Stimulated activated CD4-positive, alpha-beta T cell treated with anti-CD3 and anti-CD28 coated beads, Interleukin-15, amount 100 ng/mL, for 24 hours (primary cell): Measurements from ENCODE around the gene ARHGAP15.

Source experiments
- DNase-seq: peaks from one replicate; pipeline ENCODE4 v3.0.0-alpha.2; 2020

Gene ARHGAP15

GRCh38 chr2:143417428-143417827, 288.2 kb downstream of the ARHGAP15 start:
- no peak for DNase-seq

- no peak for DNase-seq
Observed at GRCh38 chr2:143420313-143420712, 291.1 kb downstream of the ARHGAP15 start.

- no peak for DNase-seq
Observed at GRCh38 chr2:143422681-143423080, 293.5 kb downstream of the ARHGAP15 start.

GRCh38 chr2:143425896-143426295, 296.7 kb downstream of the ARHGAP15 start:
- no peak for DNase-seq

- DNase-seq = no peak
Observed at GRCh38 chr2:143426296-143426695, 297.1 kb downstream of the ARHGAP15 start.

- DNase-seq = peak; percentile 23
Observed at GRCh38 chr2:143428700-143429099, 299.5 kb downstream of the ARHGAP15 start.

GRCh38 chr2:143429932-143430679, 300.9 kb downstream of the ARHGAP15 start:
- DNase-seq = no peak

- DNase-seq = no peak
Observed at GRCh38 chr2:143431316-143431715, 302.1 kb downstream of the ARHGAP15 start.

- no peak for DNase-seq
Observed at GRCh38 chr2:143433251-143433650, 304.0 kb downstream of the ARHGAP15 start.

GRCh38 chr2:143433840-143434239, 304.6 kb downstream of the ARHGAP15 start:
- DNase-seq = no peak

GRCh38 chr2:143434445-143434844, 305.2 kb downstream of the ARHGAP15 start:
- no peak for DNase-seq

GRCh38 chr2:143435131-143435530, 305.9 kb downstream of the ARHGAP15 start:
- no peak for DNase-seq

- no peak for DNase-seq
Observed at GRCh38 chr2:143436951-143437350, 307.7 kb downstream of the ARHGAP15 start.

GRCh38 chr2:143440411-143441012, 311.3 kb downstream of the ARHGAP15 start:
- no peak for DNase-seq

- DNase-seq = no peak
Observed at GRCh38 chr2:143442193-143442592, 313.0 kb downstream of the ARHGAP15 start.

GRCh38 chr2:143451642-143452281, 322.5 kb downstream of the ARHGAP15 start:
- peak; percentile 13 for DNase-seq

GRCh38 chr2:143452817-143453451, 323.7 kb downstream of the ARHGAP15 start:
- peak; percentile 27 for DNase-seq

- DNase-seq = no peak
Observed at GRCh38 chr2:143453981-143454511, 324.8 kb downstream of the ARHGAP15 start.

GRCh38 chr2:143455317-143455716, 326.1 kb downstream of the ARHGAP15 start:
- no peak for DNase-seq

- DNase-seq = no peak
Observed at GRCh38 chr2:143458258-143459190, 329.3 kb downstream of the ARHGAP15 start.

GRCh38 chr2:143460382-143460781, 331.2 kb downstream of the ARHGAP15 start:
- DNase-seq = no peak

GRCh38 chr2:143463719-143464118, 334.5 kb downstream of the ARHGAP15 start:
- DNase-seq = no peak
